A673 (cell line): ENCODE measurements around the gene ERN2.

Experiments used
- EZH2 ChIP-seq: fragments of 200-600 bp; sonication (generic); IDR thresholded peaks from 2 replicates; pipeline ENCODE4 v1.6.1; 2017; ENCODE audit warnings: borderline replicate concordance, low read depth, mild to moderate bottlenecking, mixed read lengths, antibody characterized with exemption, low read length; ENCODE audit not compliant: poor library complexity, severe bottlenecking
- TF ChIP-seq, protein P1 (sequence below): fragments of 300-800, 200-600 bp; sonication (generic); conservative IDR thresholded peaks from 2 replicates; pipeline ENCODE4 v1.5.1; 2017; ENCODE audit warnings: low read depth, mild to moderate bottlenecking, antibody characterized with exemption, low read length, moderate library complexity, mixed read lengths

DNA sequence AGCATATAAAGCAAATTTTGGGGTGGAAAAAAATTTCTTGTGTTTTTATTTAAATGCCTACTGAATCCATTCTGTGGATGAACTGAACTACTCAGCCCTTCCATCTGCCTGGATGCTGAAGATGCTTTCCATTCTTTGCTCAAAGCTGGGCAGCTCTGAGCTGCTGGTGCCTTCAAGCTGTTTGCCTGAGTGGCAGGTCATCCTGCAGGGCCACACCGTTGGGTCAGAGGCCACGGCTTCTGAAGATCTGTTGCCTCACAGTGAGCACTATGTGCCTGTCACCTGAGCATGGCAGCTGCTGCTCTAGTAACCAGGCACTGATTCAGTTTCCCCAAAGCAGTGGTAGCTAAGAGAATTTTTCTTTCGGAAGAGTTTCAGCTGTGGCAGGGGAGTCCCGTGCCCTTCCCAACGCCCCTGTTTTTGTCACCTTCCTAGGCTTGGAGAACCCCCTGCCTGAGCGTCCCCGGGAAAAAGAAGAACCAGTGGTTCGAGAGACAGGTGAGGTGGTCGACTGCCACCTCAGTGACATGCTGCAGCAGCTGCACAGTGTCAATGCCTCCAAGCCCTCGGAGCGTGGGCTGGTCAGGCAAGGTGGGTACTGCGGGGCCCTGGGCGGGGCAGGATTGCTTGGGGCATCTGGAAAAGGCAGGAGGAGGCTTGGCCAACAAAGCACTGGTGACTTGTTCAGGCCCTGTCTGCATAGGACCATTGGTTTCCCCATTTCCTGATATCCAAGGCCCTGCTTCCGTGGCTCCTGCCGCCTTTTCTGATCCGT is 25.8 kb downstream of the ERN2 start:
- TF ChIP-seq, protein P1, sequence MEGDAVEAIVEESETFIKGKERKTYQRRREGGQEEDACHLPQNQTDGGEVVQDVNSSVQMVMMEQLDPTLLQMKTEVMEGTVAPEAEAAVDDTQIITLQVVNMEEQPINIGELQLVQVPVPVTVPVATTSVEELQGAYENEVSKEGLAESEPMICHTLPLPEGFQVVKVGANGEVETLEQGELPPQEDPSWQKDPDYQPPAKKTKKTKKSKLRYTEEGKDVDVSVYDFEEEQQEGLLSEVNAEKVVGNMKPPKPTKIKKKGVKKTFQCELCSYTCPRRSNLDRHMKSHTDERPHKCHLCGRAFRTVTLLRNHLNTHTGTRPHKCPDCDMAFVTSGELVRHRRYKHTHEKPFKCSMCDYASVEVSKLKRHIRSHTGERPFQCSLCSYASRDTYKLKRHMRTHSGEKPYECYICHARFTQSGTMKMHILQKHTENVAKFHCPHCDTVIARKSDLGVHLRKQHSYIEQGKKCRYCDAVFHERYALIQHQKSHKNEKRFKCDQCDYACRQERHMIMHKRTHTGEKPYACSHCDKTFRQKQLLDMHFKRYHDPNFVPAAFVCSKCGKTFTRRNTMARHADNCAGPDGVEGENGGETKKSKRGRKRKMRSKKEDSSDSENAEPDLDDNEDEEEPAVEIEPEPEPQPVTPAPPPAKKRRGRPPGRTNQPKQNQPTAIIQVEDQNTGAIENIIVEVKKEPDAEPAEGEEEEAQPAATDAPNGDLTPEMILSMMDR = no peak
- TF ChIP-seq EZH2 = no peak
